ENCODE measurements around the gene RTP3.

The RTP3 gene

DNA sequence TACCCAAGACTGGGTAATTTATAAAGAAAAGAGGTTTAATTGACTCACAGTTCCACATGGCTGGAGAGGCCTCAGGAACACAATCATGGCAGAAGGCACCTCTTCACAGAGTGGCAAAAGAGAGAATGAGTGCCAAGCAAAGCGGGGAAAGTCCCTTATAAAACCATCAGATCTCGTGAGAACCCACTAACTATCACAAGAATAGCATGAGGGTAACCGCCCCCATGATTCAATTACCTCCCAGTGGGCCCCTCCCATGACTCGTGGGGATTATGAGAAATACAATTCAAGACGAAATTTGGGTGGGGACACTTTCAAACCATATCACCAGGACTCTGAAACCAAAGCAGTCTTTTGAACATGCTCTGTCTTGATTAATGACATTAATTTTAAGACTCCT is 7.0 kb downstream of the RTP3 start:
- no peak for DNase-seq (ENCODE audit: low read depth, low spot score)
- H3K4me3 ChIP-seq (ENCODE audit: low read depth, low read length) = no peak overlapping the region
- TF ChIP-seq, protein P1, sequence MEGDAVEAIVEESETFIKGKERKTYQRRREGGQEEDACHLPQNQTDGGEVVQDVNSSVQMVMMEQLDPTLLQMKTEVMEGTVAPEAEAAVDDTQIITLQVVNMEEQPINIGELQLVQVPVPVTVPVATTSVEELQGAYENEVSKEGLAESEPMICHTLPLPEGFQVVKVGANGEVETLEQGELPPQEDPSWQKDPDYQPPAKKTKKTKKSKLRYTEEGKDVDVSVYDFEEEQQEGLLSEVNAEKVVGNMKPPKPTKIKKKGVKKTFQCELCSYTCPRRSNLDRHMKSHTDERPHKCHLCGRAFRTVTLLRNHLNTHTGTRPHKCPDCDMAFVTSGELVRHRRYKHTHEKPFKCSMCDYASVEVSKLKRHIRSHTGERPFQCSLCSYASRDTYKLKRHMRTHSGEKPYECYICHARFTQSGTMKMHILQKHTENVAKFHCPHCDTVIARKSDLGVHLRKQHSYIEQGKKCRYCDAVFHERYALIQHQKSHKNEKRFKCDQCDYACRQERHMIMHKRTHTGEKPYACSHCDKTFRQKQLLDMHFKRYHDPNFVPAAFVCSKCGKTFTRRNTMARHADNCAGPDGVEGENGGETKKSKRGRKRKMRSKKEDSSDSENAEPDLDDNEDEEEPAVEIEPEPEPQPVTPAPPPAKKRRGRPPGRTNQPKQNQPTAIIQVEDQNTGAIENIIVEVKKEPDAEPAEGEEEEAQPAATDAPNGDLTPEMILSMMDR (IDR thresholded peaks at IDR 0.05; ENCODE audit: insufficient read depth, low read length, missing control alignments) = no peak
- CTCF ChIA-PET = interaction anchor here (1.0 kb wide), 1 partner anchor 16 kb away, joined by 3 read pairs; no protein-coding TSS in a partner anchor
- POLR2A ChIA-PET = no interaction called here

DNA sequence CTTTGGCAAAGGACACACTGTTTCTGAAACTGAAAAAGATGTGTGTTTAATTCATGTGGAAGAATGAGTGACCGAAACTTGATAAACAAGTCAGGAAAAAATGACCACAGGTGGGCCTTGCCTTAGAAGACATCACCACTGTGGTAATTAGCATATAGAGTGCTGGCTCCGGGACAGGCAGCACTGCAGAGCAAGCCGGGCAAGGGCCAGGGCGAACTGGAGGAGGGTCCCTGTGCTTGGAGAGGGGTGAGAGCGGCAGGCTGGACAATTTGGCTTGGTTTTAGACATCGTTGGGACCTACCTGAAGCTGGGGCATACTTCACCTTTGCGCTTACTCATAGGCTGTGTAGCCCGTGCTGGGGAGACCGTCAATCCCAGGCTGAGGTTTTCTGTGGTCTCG is 8.2 kb downstream of the RTP3 start:
- ChIA-PET POLR2A (no interaction called here), CTCF (interaction anchor here (1.0 to 1.5 kb wide), 3 partner anchors 17 to 124 kb away, joined by 3 to 4 read pairs (median 3); no protein-coding TSS in a partner anchor)
- TF ChIP-seq, protein P1 (IDR thresholded peaks at IDR 0.05; ENCODE audit: insufficient read depth, low read length, missing control alignments) = no peak
- H3K4me3 ChIP-seq (ENCODE audit: low read depth, low read length) = no peak overlapping the region
- DNase-seq (ENCODE audit: low read depth, low spot score) = no peak

DNA sequence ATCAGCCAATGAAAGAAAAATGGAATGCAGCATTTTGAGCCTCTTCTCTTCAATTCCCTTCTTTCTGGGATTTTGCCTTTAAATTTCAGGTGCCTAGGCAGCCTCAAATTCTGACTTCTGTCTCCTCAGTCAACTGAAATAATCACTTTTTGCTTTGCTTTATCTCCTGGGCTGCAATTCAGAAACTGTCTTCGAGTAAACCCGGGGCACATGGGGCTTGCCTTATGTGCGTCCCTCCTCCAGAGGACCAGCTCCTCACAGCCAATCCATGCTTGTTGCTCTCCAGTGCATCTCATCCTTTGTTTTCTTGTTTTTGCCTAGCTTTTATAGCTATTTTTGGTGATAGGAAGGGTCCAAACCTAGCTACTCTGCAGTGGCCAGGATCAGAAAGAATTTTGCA is 8.8 kb downstream of the RTP3 start:
- no peak overlapping the region for H3K4me3 ChIP-seq (ENCODE audit: low read depth, low read length)
- ChIA-PET POLR2A (interaction anchor here (0.7 kb wide), 1 partner anchor 10 kb away, joined by 3 read pairs; no protein-coding TSS in a partner anchor), CTCF (interaction anchor here (1.0 to 1.5 kb wide), 3 partner anchors 10 to 123 kb away, joined by 3 to 4 read pairs (median 3); no protein-coding TSS in a partner anchor)
- TF ChIP-seq, protein P1 (IDR thresholded peaks at IDR 0.05; ENCODE audit: insufficient read depth, low read length, missing control alignments) = no peak
- no peak for DNase-seq (ENCODE audit: low read depth, low spot score)

DNA sequence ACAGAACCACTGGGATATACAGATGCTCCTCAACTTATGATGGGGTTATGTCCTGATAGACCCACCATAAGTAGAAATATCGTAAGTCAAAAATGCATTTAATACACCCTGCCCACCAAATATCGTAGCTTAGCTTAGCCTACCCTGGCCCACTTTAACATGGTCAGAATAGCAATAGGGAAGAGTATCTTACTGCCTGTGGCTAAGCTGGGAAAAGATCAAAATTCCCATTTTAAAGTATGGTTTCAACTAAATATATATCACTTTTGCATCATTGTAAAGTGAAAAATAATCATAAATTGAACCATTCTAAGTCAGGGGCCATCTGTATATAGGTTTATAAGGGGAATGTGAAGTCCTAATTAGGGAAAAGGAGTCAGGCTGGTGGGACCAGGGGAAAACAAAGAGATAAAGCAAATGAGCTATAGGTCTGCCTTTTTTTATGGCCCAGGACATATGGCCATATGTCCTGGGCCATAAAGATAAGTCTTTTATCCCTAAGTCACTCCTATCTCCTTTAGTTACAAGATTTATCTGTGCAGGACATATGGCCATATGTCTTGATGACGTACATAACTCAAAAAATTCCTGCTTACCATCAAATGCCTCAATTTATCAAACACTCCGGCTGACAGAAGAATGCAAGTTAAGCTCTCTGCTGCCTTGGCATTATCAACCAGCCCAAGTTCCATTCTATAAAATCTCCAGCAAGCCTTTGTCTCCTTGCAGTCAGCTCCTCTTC is 11.2 kb downstream of the RTP3 start:
- POLR2A ChIA-PET = no interaction called here
- TF ChIP-seq, protein P1 (IDR thresholded peaks at IDR 0.05; ENCODE audit: insufficient read depth, low read length, missing control alignments) = no peak
- no peak overlapping the region for H3K4me3 ChIP-seq (ENCODE audit: low read depth, low read length)
- CTCF ChIA-PET = interaction anchor here (1.1 to 1.9 kb wide), 4 partner anchors 8 to 20 kb away, joined by 3 to 12 read pairs (median 4); partner anchors contain the start of gene RTP3
- no peak for DNase-seq (ENCODE audit: low read depth, low spot score)

DNA sequence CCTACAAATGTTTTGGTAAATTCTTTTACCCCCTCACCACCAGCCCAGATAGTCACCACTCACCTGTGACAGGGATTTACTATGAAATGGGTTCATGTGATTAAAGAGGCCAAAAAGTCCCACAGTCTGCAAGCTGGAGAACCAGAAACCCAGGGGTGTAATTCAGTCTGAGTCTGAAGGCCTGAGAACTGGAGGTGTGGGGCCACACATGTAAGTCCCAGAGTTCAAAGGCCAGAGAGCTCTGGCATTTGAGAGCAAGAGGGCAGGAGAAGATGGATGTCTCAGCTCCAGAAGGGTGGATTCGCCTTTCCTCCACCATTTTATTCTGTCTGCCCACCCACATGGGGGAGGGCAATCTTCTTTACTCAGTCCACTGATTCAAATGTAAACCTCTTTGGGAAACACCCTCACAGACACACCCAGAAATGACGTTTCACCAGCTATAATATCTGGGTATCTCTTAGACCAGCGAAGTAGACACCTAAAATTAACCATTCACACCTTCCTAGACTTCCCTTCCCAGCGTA is 11.9 kb downstream of the RTP3 start:
- no peak overlapping the region for H3K4me3 ChIP-seq (ENCODE audit: low read depth, low read length)
- TF ChIP-seq, protein P1 (IDR thresholded peaks at IDR 0.05; ENCODE audit: insufficient read depth, low read length, missing control alignments) = no peak
- DNase-seq (ENCODE audit: low read depth, low spot score) = no peak
- ChIA-PET POLR2A (no interaction called here), CTCF (interaction anchor here (1.1 to 1.9 kb wide), 4 partner anchors 9 to 21 kb away, joined by 3 to 12 read pairs (median 4); partner anchors contain the start of gene RTP3)

DNA sequence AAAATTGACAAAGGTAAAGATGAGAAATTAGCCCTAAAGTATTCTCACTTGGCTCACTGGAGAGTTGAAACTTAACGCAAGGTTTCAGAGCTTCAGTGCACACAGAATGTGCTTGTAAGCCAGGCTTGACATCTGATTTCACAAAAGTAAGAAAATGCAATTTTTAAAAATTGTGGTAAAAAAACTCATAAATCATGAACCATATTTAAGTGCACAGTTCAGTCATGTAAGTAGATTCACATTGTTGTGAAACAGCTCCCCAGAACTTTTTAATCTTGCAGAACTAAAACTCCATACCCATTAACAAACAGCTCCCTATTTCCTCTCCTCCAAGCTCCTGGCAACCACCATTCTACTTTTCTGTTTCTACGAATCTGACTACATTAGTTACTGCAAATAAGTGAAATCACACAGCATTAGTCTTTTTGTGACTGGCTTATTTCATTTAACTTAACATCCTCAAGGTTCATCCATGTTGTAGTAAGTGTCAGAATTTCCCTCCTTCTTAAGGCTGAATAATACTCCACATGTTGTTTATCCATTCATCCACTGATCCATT is 14.5 kb downstream of the RTP3 start:
- CTCF ChIA-PET = interaction anchor here (1.0 to 1.6 kb wide), 4 partner anchors 9 to 117 kb away, joined by 3 to 6 read pairs (median 3); no protein-coding TSS in a partner anchor
- TF ChIP-seq, protein P1 (IDR thresholded peaks at IDR 0.05; ENCODE audit: insufficient read depth, low read length, missing control alignments) = no peak
- POLR2A ChIA-PET = no interaction called here
- H3K4me3 ChIP-seq (ENCODE audit: low read depth, low read length) = no peak overlapping the region
- no peak for DNase-seq (ENCODE audit: low read depth, low spot score)
